ENCODE results near the gene FLNB. TPM values are rescaled to one million over a fixed set of nuclear protein-coding genes. Genes with fewer than 3 reads are reported as not detected.

FLNB gene
- total RNA-seq, 1 experiment from 2014 or later = 207 TPM

- Histone ChIP-seq H3K27me3 (replicated peaks) (no peaks in the 10 kb centered on the region), H3K4me3 (no peak overlapping the region), H3K4me1 (replicated peaks) (peaks cover 38% of the 10 kb centered on the region), H3K9me3 (replicated peaks) (no peaks in the 10 kb centered on the region; the same call in 1 of the 2 replicates), H3K27ac (no peak overlapping the region), H3K36me3 (peaks cover 27% of the 10 kb centered on the region)
- no peak for DNase-seq (ENCODE audit: low read depth in 1 of 2, low spot score in 2 of 2)
These were observed 13.7 kb downstream of the FLNB start for GRCh38 chr3:58021962-58022361.

DNA sequence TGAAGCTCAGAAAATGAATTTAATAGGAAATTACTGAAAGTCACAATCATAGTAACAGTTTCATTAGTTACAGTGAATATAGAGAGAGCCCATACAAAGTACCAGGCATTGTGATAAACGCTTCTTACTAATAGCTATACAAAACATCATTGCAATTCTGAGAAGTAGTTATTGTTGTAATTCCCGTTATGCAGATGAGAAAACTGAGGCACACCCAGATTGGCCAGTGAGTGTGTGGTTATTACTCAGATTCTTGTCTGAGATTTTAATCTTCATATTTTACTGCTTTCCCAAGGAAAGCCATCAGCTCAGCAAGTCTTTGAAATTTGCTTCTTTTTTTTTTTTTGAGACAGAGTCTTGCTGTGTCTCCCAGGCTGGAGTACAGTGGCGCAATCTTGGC is 14.3 kb downstream of the FLNB start:
- DNase-seq (ENCODE audit: low read depth in 1 of 2, low spot score in 2 of 2) = no peak
- H3K9me3 ChIP-seq (replicated peaks) = no peaks in the 10 kb centered on the region; the same call in 1 of the 2 replicates
- H3K4me1 ChIP-seq (replicated peaks) = peaks cover 35% of the 10 kb centered on the region
- H3K36me3 ChIP-seq = peaks cover 27% of the 10 kb centered on the region
- H3K27ac ChIP-seq = no peak overlapping the region
- no peaks in the 10 kb centered on the region for H3K27me3 ChIP-seq (replicated peaks)
- no peak overlapping the region for H3K4me3 ChIP-seq

GRCh38 chr3:58023531-58023930 is 15.3 kb downstream of the FLNB start:
- H3K36me3 ChIP-seq = peaks cover 25% of the 10 kb centered on the region
- H3K27me3 ChIP-seq (replicated peaks) = no peaks in the 10 kb centered on the region
- no peaks in the 10 kb centered on the region; the same call in 1 of the 2 replicates for H3K9me3 ChIP-seq (replicated peaks)
- H3K4me3 ChIP-seq = no peak overlapping the region
- H3K4me1 ChIP-seq (replicated peaks) = peaks cover 33% of the 10 kb centered on the region
- H3K27ac ChIP-seq = no peak overlapping the region
- DNase-seq (ENCODE audit: low read depth in 1 of 2, low spot score in 2 of 2) = no peak

DNA sequence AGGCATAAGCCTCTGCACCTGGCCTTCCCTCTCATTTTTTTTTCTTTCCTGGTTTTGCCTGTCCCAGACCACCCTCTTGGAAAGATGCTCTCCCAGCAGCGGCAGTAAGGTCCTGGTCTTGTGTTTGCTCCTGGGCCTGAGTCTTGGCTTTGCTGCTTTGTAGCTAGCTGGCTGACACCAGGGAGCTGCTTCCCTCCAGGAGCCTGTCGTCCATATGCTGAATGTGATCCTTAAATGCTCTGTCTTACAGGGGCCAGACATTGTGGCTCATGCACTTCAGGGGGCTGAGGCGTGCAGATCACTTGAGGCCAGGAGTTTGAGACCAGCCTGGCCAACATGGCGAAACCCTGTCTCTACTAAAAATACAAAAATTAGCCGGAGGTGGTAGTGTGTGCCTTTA is 17.2 kb downstream of the FLNB start:
- H3K36me3 ChIP-seq = peaks cover 25% of the 10 kb centered on the region
- no peaks in the 10 kb centered on the region for H3K27me3 ChIP-seq (replicated peaks)
- H3K4me3 ChIP-seq = no peak overlapping the region
- DNase-seq (ENCODE audit: low read depth in 1 of 2, low spot score in 2 of 2) = no peak
- peaks cover 36% of the 10 kb centered on the region for H3K4me1 ChIP-seq (replicated peaks)
- H3K9me3 ChIP-seq (replicated peaks) = no peaks in the 10 kb centered on the region; the same call in 1 of the 2 replicates
- H3K27ac ChIP-seq = no peak overlapping the region

- peaks cover 34% of the 10 kb centered on the region for H3K4me1 ChIP-seq (replicated peaks)
- H3K9me3 ChIP-seq (replicated peaks) = no peaks in the 10 kb centered on the region; the same call in 1 of the 2 replicates
- no peaks in the 10 kb centered on the region for H3K27me3 ChIP-seq (replicated peaks)
- no peak overlapping the region for H3K4me3 ChIP-seq
- peaks cover 25% of the 10 kb centered on the region for H3K36me3 ChIP-seq
- no peak overlapping the region for H3K27ac ChIP-seq
- peak; percentile 49 to 63 for DNase-seq (ENCODE audit: low read depth in 1 of 2, low spot score in 2 of 2)
These were observed 17.8 kb downstream of the FLNB start for GRCh38 chr3:58025837-58026569.

GRCh38 chr3:58026598-58026997 is 18.4 kb downstream of the FLNB start:
- Histone ChIP-seq H3K36me3 (peaks cover 26% of the 10 kb centered on the region), H3K4me1 (replicated peaks) (peaks cover 28% of the 10 kb centered on the region), H3K27me3 (replicated peaks) (no peaks in the 10 kb centered on the region), H3K4me3 (no peak overlapping the region), H3K9me3 (replicated peaks) (no peaks in the 10 kb centered on the region; the same call in 1 of the 2 replicates), H3K27ac (no peak overlapping the region)
- DNase-seq (ENCODE audit: low read depth in 1 of 2, low spot score in 2 of 2) = no peak

DNA sequence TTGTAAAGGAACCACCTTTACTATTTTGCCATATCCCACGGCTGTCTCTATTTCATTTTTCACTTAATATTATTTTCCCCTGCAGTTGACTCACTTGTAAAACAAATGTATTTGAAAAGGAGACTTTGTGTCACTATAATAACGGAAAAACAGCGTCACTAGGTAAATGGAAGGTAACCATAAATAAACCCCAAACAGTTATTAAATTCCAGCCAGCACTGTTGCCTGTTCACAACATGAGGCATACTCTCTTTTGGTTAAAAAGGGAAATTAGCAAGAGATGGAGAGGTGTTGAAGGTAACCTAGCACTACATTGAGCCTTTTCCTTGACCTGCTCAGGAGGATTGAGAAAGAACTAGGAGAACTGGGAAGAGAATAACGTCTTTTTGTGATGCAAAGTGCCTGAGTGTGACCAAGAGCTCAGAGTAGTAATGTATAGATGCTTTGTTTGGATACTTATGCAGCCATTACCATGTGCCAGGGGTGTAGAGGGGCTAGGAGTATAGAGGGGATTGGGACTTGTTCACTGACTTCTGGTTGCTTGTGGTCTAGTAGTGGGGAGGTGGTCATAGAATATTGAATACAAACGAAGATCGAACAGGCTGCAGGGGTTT is 19.6 kb downstream of the FLNB start:
- no peak overlapping the region for H3K27ac ChIP-seq
- DNase-seq (ENCODE audit: low read depth in 1 of 2, low spot score in 2 of 2) = no peak
- H3K36me3 ChIP-seq = peaks cover 28% of the 10 kb centered on the region
- H3K27me3 ChIP-seq (replicated peaks) = no peaks in the 10 kb centered on the region
- peaks cover 36% of the 10 kb centered on the region for H3K4me1 ChIP-seq (replicated peaks)
- H3K9me3 ChIP-seq (replicated peaks) = no peaks in the 10 kb centered on the region; the same call in 1 of the 2 replicates
- no peak overlapping the region for H3K4me3 ChIP-seq

DNA sequence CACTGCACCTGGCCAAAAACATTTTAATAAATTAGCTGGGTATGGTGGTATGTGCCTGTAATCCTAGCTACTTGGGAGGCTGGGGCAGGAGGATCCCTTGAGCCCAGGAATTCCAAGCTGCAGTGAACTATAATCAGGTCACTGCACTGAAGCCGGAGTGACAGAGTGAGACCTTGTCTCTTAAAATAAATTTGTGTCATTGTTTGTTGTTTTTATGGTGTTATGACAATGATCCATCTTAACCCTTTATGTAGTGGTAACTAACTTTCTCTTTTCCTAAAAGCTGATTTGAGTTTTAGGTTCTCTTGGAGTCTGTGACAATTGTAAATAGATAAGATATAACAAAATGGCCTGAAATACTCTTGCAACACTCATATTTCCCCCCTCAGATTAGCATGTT is 20.7 kb downstream of the FLNB start:
- no peaks in the 10 kb centered on the region; the same call in 1 of the 2 replicates for H3K9me3 ChIP-seq (replicated peaks)
- peaks cover 28% of the 10 kb centered on the region for H3K36me3 ChIP-seq
- H3K4me3 ChIP-seq = no peak overlapping the region
- peaks cover 36% of the 10 kb centered on the region for H3K4me1 ChIP-seq (replicated peaks)
- no peak overlapping the region for H3K27ac ChIP-seq
- no peaks in the 10 kb centered on the region for H3K27me3 ChIP-seq (replicated peaks)
- no peak for DNase-seq (ENCODE audit: low read depth in 1 of 2, low spot score in 2 of 2)

DNA sequence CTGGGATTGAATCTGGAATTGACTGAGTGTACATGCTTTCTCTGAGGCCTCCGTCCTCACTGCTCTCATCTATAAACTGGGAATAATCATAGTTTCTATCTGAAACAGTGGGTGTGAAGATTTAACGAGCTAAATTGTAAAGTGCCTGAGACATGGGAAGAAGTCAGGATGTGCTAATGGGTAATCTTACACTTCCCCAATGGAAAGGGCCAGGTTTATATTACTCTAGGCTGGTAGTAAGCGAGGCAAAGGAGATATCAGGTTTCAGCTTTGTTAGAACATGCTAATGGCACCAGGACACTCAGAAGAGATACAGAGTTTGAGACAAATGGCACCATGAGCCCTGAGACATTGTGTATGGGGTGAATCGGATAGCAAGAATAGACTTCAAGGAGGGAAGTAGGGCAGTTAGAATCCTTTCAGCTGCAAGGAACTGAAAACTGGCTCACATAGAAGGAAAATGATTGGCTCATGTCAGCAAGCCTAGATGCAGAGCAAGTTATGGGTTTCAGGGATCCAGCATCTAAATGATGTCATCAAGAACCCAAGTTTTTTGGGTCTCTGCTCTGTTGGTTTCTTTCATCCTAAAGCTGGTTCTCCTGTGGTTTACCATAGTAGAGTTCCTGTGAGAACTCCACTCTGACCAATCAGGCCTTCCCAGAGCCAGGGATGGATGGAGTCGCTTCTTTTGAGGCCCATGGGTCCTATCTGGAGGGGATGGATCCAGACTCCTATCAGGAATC is 21.8 kb downstream of the FLNB start:
- H3K4me1 ChIP-seq (replicated peaks) = peaks cover 36% of the 10 kb centered on the region
- no peaks in the 10 kb centered on the region; the same call in 1 of the 2 replicates for H3K9me3 ChIP-seq (replicated peaks)
- peaks cover 34% of the 10 kb centered on the region for H3K36me3 ChIP-seq
- no peak for DNase-seq (ENCODE audit: low read depth in 1 of 2, low spot score in 2 of 2)
- H3K4me3 ChIP-seq = no peak overlapping the region
- no peak overlapping the region for H3K27ac ChIP-seq
- H3K27me3 ChIP-seq (replicated peaks) = no peaks in the 10 kb centered on the region

- Histone ChIP-seq H3K27ac (no peak overlapping the region), H3K9me3 (replicated peaks) (no peaks in the 10 kb centered on the region), H3K4me3 (no peak overlapping the region), H3K4me1 (replicated peaks) (peaks cover 19% of the 10 kb centered on the region), H3K27me3 (replicated peaks) (no peaks in the 10 kb centered on the region), H3K36me3 (peaks cover 35% of the 10 kb centered on the region)
- DNase-seq (ENCODE audit: low read depth in 1 of 2, low spot score in 2 of 2) = no peak
These were observed 24.0 kb downstream of the FLNB start for GRCh38 chr3:58032186-58032585.

DNA sequence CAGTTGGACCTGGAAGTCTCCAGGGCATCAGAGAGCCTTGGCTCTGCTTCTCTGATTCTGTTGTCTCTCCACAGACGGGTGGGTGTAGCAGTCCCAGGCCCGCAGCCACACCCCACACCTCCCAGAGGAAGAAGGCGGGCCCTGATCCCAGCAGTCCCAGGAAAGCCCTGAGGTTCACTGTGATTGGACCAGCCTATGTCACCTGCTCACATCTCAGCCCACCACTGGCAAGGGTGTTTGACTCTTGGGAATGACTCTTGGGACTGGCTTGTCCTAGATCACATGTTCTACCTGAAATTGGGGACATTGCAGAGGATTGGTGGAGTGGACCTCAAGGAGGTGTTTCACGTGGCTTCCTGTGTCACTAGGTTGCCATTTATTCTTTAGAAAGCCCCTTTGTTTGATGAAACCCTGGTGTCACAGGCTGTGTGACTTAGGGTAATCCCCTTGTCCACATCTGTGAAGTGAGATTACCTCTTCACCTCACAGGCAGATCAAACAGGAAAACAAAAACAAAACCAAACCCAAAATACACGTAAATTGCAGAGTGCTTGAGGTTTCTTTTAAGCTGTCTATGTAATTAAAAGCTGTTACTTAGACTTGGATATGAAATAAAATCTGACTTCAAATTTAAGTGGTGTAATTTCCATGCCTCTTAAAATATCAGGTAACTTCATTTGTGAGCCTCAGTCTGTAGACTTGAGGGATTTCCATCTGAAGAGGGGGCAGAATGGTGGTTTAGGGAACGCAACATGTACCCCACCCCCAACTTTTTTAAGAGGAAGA is 26.7 kb downstream of the FLNB start:
- no peak overlapping the region for H3K27ac ChIP-seq
- peaks cover 24% of the 10 kb centered on the region for H3K4me1 ChIP-seq (replicated peaks)
- no peaks in the 10 kb centered on the region for H3K9me3 ChIP-seq (replicated peaks)
- no peak overlapping the region for H3K4me3 ChIP-seq
- peaks cover 36% of the 10 kb centered on the region for H3K36me3 ChIP-seq
- no peak for DNase-seq (ENCODE audit: low read depth in 1 of 2, low spot score in 2 of 2)
- H3K27me3 ChIP-seq (replicated peaks) = no peaks in the 10 kb centered on the region

- DNase-seq (ENCODE audit: low read depth in 1 of 2, low spot score in 2 of 2) = no peak
- Histone ChIP-seq H3K27ac (no peak overlapping the region), H3K4me1 (replicated peaks) (peaks cover 32% of the 10 kb centered on the region), H3K27me3 (replicated peaks) (no peaks in the 10 kb centered on the region), H3K4me3 (no peak overlapping the region), H3K9me3 (replicated peaks) (no peaks in the 10 kb centered on the region), H3K36me3 (peaks cover 33% of the 10 kb centered on the region)
These were observed 27.5 kb downstream of the FLNB start for GRCh38 chr3:58035524-58036255.
